CD4-positive, alpha-beta memory T cell (primary cell): Measurements from ENCODE around the gene DACT2. TPM values are rescaled to one million over a fixed set of nuclear protein-coding genes. Genes with fewer than 3 reads are reported as not detected.

ENCODE experiments used
- CTCF ChIA-PET: fragments of 350-600 bp; sonication (Branson Sonifier 250); formaldehyde crosslinking; loops from one replicate; lab custom pipeline; 2021; ENCODE audit warnings: inconsistent platforms; ENCODE audit not compliant: partially characterized antibody; lab: Charles Lee
- POLR2A ChIA-PET: fragments of 350-600 bp; sonication (Branson Sonifier 250); formaldehyde crosslinking; loops from one replicate; lab custom pipeline; 2021; ENCODE audit not compliant: partially characterized antibody; lab: Charles Lee
- DNase-seq, 5 donors: peaks; one replicate each; pipeline versions ENCODE4 v3.0.0 to v3.0.0-alpha.2; 2020 to 2022; ENCODE audit warnings: mixed read lengths in 1 of 5
- H3K27ac ChIP-seq: one replicate; pipeline ENCODE4 v1.7.0; 2013; ENCODE audit warnings: low read depth, low read length
- H3K27me3 ChIP-seq: 2 replicates; pipeline ENCODE4 v1.7.0; 2013; ENCODE audit warnings: mild to moderate bottlenecking, low read length, moderate library complexity; ENCODE audit not compliant: insufficient read depth
- H3K36me3 ChIP-seq: 2 replicates; pipeline ENCODE4 v1.7.0; 2013; ENCODE audit warnings: mild to moderate bottlenecking, low read length, moderate library complexity; ENCODE audit not compliant: insufficient read depth
- H3K4me1 ChIP-seq: 2 replicates; pipeline ENCODE4 v1.7.0; 2013; ENCODE audit warnings: mild to moderate bottlenecking, low read length, moderate library complexity; ENCODE audit not compliant: insufficient read depth
- H3K4me3 ChIP-seq, 2 donors: one replicate each; pipeline ENCODE4 v1.7.0; 2013; ENCODE audit warnings: low read length in 2 of 2, mild to moderate bottlenecking in 1 of 2
- H3K9me3 ChIP-seq, 2 donors: one replicate each; pipeline ENCODE4 v1.7.0; 2013; ENCODE audit warnings: low read length in 2 of 2, control low read depth in 1 of 2; ENCODE audit not compliant: control insufficient read depth in 1 of 2
- H3K27ac Mint-ChIP-seq, 7 donors: one replicate each; pipeline ENCODE4 v1.8.0; 2020 to 2021; ENCODE audit warnings: mixed read lengths in 7 of 7, mild to moderate bottlenecking in 6 of 7, inconsistent platforms in 3 of 7, moderate library complexity in 3 of 7
- H3K27me3 Mint-ChIP-seq, 2 donors: one replicate each; pipeline ENCODE4 v1.8.0; 2020 to 2021; ENCODE audit warnings: mixed read lengths in 2 of 2
- H3K36me3 Mint-ChIP-seq, 2 donors: one replicate each; pipeline ENCODE4 v1.8.0; 2020 to 2021; ENCODE audit warnings: mixed read lengths in 2 of 2, inconsistent platforms in 1 of 2, mild to moderate bottlenecking in 1 of 2
- H3K4me1 Mint-ChIP-seq, 4 donors: one replicate each; pipeline ENCODE4 v1.8.0; 2020 to 2021; ENCODE audit warnings: mixed read lengths in 4 of 4, mild to moderate bottlenecking in 1 of 4
- H3K4me3 Mint-ChIP-seq, 8 donors: one replicate each; pipeline ENCODE4 v1.8.0; 2020 to 2021; ENCODE audit warnings: mixed read lengths in 8 of 8, mild to moderate bottlenecking in 7 of 8, moderate library complexity in 6 of 8, inconsistent platforms in 3 of 8
- H3K9me3 Mint-ChIP-seq, 8 donors: one replicate each; pipeline ENCODE4 v1.8.0; 2020 to 2021; ENCODE audit warnings: mixed read lengths in 8 of 8, mild to moderate bottlenecking in 5 of 8, inconsistent platforms in 3 of 8, moderate library complexity in 1 of 8
- intact Hi-C: fragments of 100-400 bp; cut with micrococcal nuclease; formaldehyde crosslinking; loops from one replicate; pipeline ENCODE4 v1.15.1; 2023
- polyA plus RNA-seq, 2 donors: library from polyadenylated mRNA; unstranded; fragments of 300-500 nt; fragmentation: Illumina TruSeq; gene quantifications; one replicate each; pipeline ENCODE4 v1.2.3, GENCODE V29; 2021
- total RNA-seq, 2 experiments: library from RNA; stranded (reverse); gene quantifications; one replicate each; pipeline ENCODE4 v1.2.3, GENCODE V29; 2021

DACT2 gene
- total and polyA plus RNA-seq, 4 experiments from 2014 or later = not detected

GRCh38 chr6:168333039-168333438, 13.5 kb upstream of the DACT2 start:
- Histone ChIP-seq H3K27ac (no peak overlapping the region), H3K4me1 (no peaks in the 10 kb centered on the region), H3K36me3 (no peaks in the 10 kb centered on the region), H3K9me3 (no peaks in the 10 kb centered on the region), H3K4me3 (no peak overlapping the region), H3K27me3 (no peaks in the 10 kb centered on the region)
- CTCF ChIA-PET = no interaction called here
- no peaks in the 10 kb centered on the region for H3K4me1 Mint-ChIP-seq
- intact Hi-C loops = no loop called here
- H3K9me3 Mint-ChIP-seq = peaks cover 0 to 5% (median 0%) of the 10 kb centered on the region in 8 donors
- DNase-seq = no peak
- H3K4me3 Mint-ChIP-seq = no peak overlapping the region
- H3K27ac Mint-ChIP-seq = no peak overlapping the region
- H3K27me3 Mint-ChIP-seq = peaks cover 7 to 11% of the 10 kb centered on the region in 2 donors
- H3K36me3 Mint-ChIP-seq = no peaks in the 10 kb centered on the region
- POLR2A ChIA-PET = no interaction called here

- Mint-ChIP-seq H3K4me3 (no peak overlapping the region), H3K9me3 (peaks cover 0 to 5% (median 0%) of the 10 kb centered on the region in 8 donors), H3K27me3 (peaks cover 11 to 14% of the 10 kb centered on the region in 2 donors), H3K27ac (no peak overlapping the region), H3K4me1 (no peaks in the 10 kb centered on the region), H3K36me3 (no peaks in the 10 kb centered on the region)
- intact Hi-C loops = no loop called here
- Histone ChIP-seq H3K27me3 (no peaks in the 10 kb centered on the region), H3K4me3 (no peak overlapping the region), H3K27ac (no peak overlapping the region), H3K9me3 (no peaks in the 10 kb centered on the region), H3K36me3 (no peaks in the 10 kb centered on the region), H3K4me1 (no peaks in the 10 kb centered on the region)
- POLR2A ChIA-PET = no interaction called here
- DNase-seq = no peak
- CTCF ChIA-PET = no interaction called here
These were observed 12.4 kb upstream of the DACT2 start for GRCh38 chr6:168332020-168332419.

GRCh38 chr6:168331058-168331457, 11.5 kb upstream of the DACT2 start:
- intact Hi-C loops = no loop called here
- Histone ChIP-seq H3K4me1 (no peaks in the 10 kb centered on the region), H3K9me3 (no peaks in the 10 kb centered on the region), H3K27ac (no peak overlapping the region), H3K27me3 (no peaks in the 10 kb centered on the region), H3K36me3 (no peaks in the 10 kb centered on the region), H3K4me3 (no peak overlapping the region)
- Mint-ChIP-seq H3K4me3 (no peak overlapping the region), H3K36me3 (no peaks in the 10 kb centered on the region), H3K4me1 (no peaks in the 10 kb centered on the region), H3K9me3 (peaks cover 0 to 5% (median 0%) of the 10 kb centered on the region in 8 donors), H3K27me3 (peaks cover 11 to 18% of the 10 kb centered on the region in 2 donors), H3K27ac (no peak overlapping the region)
- ChIA-PET POLR2A (no interaction called here), CTCF (no interaction called here)
- DNase-seq = no peak

- H3K36me3 Mint-ChIP-seq = no peaks in the 10 kb centered on the region
- Histone ChIP-seq H3K4me1 (no peaks in the 10 kb centered on the region), H3K27me3 (no peaks in the 10 kb centered on the region), H3K27ac (no peak overlapping the region), H3K4me3 (no peak overlapping the region), H3K9me3 (no peaks in the 10 kb centered on the region), H3K36me3 (no peaks in the 10 kb centered on the region)
- no peak for DNase-seq
- intact Hi-C loops = no loop called here
- H3K27me3 Mint-ChIP-seq = peaks cover 11 to 21% of the 10 kb centered on the region in 2 donors
- H3K27ac Mint-ChIP-seq = no peak overlapping the region
- no peak overlapping the region for H3K4me3 Mint-ChIP-seq
- no peaks in the 10 kb centered on the region for H3K4me1 Mint-ChIP-seq
- POLR2A ChIA-PET = no interaction called here
- peaks cover 0 to 5% (median 0%) of the 10 kb centered on the region in 8 donors for H3K9me3 Mint-ChIP-seq
- CTCF ChIA-PET = no interaction called here
These were observed 10.8 kb upstream of the DACT2 start for GRCh38 chr6:168330403-168330802.

- Histone ChIP-seq H3K27ac (no peak overlapping the region), H3K4me1 (no peaks in the 10 kb centered on the region), H3K4me3 (no peak overlapping the region), H3K36me3 (no peaks in the 10 kb centered on the region), H3K9me3 (no peaks in the 10 kb centered on the region), H3K27me3 (no peaks in the 10 kb centered on the region)
- Mint-ChIP-seq H3K4me1 (no peaks in the 10 kb centered on the region), H3K4me3 (no peak overlapping the region), H3K27me3 (peaks cover 15 to 26% of the 10 kb centered on the region in 2 donors), H3K9me3 (peaks cover 0 to 5% (median 0%) of the 10 kb centered on the region in 8 donors), H3K36me3 (no peaks in the 10 kb centered on the region), H3K27ac (no peak overlapping the region)
- no peak for DNase-seq
- POLR2A ChIA-PET = no interaction called here
- CTCF ChIA-PET = no interaction called here
- intact Hi-C loops = no loop called here
These were observed 8.5 kb upstream of the DACT2 start for GRCh38 chr6:168328086-168328485.

GRCh38 chr6:168326294-168327261, 7.0 kb upstream of the DACT2 start:
- Histone ChIP-seq H3K4me3 (no peak overlapping the region), H3K27ac (no peak overlapping the region), H3K4me1 (no peaks in the 10 kb centered on the region), H3K9me3 (no peaks in the 10 kb centered on the region), H3K36me3 (no peaks in the 10 kb centered on the region), H3K27me3 (no peaks in the 10 kb centered on the region)
- Mint-ChIP-seq H3K9me3 (peaks cover 0 to 7% (median 2%) of the 10 kb centered on the region in 8 donors), H3K27ac (no peak overlapping the region), H3K27me3 (peaks cover 18 to 26% of the 10 kb centered on the region in 2 donors), H3K4me1 (no peaks in the 10 kb centered on the region), H3K36me3 (no peaks in the 10 kb centered on the region), H3K4me3 (no peak overlapping the region)
- DNase-seq = no peak
- ChIA-PET POLR2A (no interaction called here), CTCF (no interaction called here)
- intact Hi-C loops = no loop called here

GRCh38 chr6:168322966-168323365, 3.4 kb upstream of the DACT2 start:
- no peaks in the 10 kb centered on the region for H3K36me3 ChIP-seq
- CTCF ChIA-PET = no interaction called here
- H3K4me3 ChIP-seq = no peak overlapping the region
- H3K4me1 Mint-ChIP-seq = no peaks in the 10 kb centered on the region
- H3K27ac ChIP-seq = no peak overlapping the region
- H3K9me3 ChIP-seq = no peaks in the 10 kb centered on the region
- intact Hi-C loops = no loop called here
- H3K27me3 ChIP-seq = no peaks in the 10 kb centered on the region
- no peak overlapping the region for H3K27ac Mint-ChIP-seq
- H3K4me1 ChIP-seq = no peaks in the 10 kb centered on the region
- no peak for DNase-seq
- H3K4me3 Mint-ChIP-seq = no peak overlapping the region
- no peaks in the 10 kb centered on the region for H3K36me3 Mint-ChIP-seq
- POLR2A ChIA-PET = no interaction called here
- peaks cover 0 to 13% (median 5%) of the 10 kb centered on the region in 8 donors for H3K9me3 Mint-ChIP-seq
- H3K27me3 Mint-ChIP-seq = peaks cover 25 to 39% of the 10 kb centered on the region in 2 donors
